ENCODE results near the gene PIK3R5. TPM values are rescaled to one million over a fixed set of nuclear protein-coding genes. Genes with fewer than 3 reads are reported as not detected.

The PIK3R5 gene
- total RNA-seq, 2 donors from 2014 or later: 30.7 to 42.9 TPM

- ATAC-seq (ENCODE audit: insufficient number of reproducible peaks, low FRiP score, low read depth) (no peak), DNase-seq (ENCODE audit: low spot score) (no peak)
- Histone ChIP-seq H3K27me3 (replicated peaks; ENCODE audit: insufficient read depth) (no peaks in the 10 kb centered on the region), H3K9me3 (no peaks in the 10 kb centered on the region), H3K4me3 (no peak overlapping the region), H3K27ac (no peak overlapping the region), H3K4me1 (ENCODE audit: control insufficient read depth in 1 of 2, low read depth in 2 of 2) (no peaks in the 10 kb centered on the region), H3K36me3 (no peaks in the 10 kb centered on the region)
- no peak for TF ChIP-seq CTCF (IDR thresholded peaks at IDR 0.05)
These were observed 87.5 kb downstream of the PIK3R5 start for GRCh38 chr17:8877984-8878383.

DNA sequence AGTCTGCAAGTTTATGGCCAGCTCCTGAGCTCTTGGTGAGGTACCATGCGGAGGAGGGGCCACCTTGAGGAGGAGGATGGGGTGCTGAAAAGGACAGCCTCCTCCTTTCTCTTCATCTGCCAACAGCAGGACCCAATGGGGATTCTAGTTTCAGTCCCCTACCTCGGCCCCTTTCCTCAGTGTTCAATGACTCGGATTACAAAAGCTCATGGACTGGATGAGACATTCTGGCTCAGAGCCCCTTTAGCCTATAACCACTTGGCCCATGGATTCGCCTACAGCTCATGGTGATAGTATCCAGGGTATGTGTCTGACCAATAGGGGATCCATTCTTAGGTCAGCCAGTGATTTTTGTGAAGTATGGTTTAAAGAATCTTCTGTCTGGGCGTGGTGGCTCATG, 89.5 kb downstream of the PIK3R5 start:
- DNase-seq (ENCODE audit: low spot score) (no peak), ATAC-seq (ENCODE audit: insufficient number of reproducible peaks, low FRiP score, low read depth) (no peak)
- H3K4me3 ChIP-seq: no peak overlapping the region
- H3K27me3 ChIP-seq (replicated peaks; ENCODE audit: insufficient read depth): no peaks in the 10 kb centered on the region
- H3K27ac ChIP-seq: no peak overlapping the region
- no peak for TF ChIP-seq CTCF (IDR thresholded peaks at IDR 0.05)
- no peaks in the 10 kb centered on the region for H3K36me3 ChIP-seq
- no peaks in the 10 kb centered on the region for H3K4me1 ChIP-seq (ENCODE audit: control insufficient read depth in 1 of 2, low read depth in 2 of 2)
- no peaks in the 10 kb centered on the region for H3K9me3 ChIP-seq

- no peak overlapping the region for H3K27ac ChIP-seq
- H3K4me3 ChIP-seq: no peak overlapping the region
- DNase-seq (ENCODE audit: low spot score) (no peak), ATAC-seq (ENCODE audit: insufficient number of reproducible peaks, low FRiP score, low read depth) (no peak)
- H3K36me3 ChIP-seq: no peaks in the 10 kb centered on the region
- no peaks in the 10 kb centered on the region for H3K9me3 ChIP-seq
- H3K27me3 ChIP-seq (replicated peaks; ENCODE audit: insufficient read depth): no peaks in the 10 kb centered on the region
- TF ChIP-seq CTCF (IDR thresholded peaks at IDR 0.05): no peak
- H3K4me1 ChIP-seq (ENCODE audit: control insufficient read depth in 1 of 2, low read depth in 2 of 2): no peaks in the 10 kb centered on the region
These were observed 90.1 kb downstream of the PIK3R5 start for GRCh38 chr17:8875436-8875835.

GRCh38 chr17:8873801-8874715, 91.4 kb downstream of the PIK3R5 start:
- no peak for TF ChIP-seq CTCF (IDR thresholded peaks at IDR 0.05)
- ATAC-seq (ENCODE audit: insufficient number of reproducible peaks, low FRiP score, low read depth): no peak
- H3K36me3 ChIP-seq: no peaks in the 10 kb centered on the region
- no peak overlapping the region for H3K27ac ChIP-seq
- no peak overlapping the region for H3K4me3 ChIP-seq
- DNase-seq (ENCODE audit: low spot score): no peak
- H3K27me3 ChIP-seq (replicated peaks; ENCODE audit: insufficient read depth): no peaks in the 10 kb centered on the region
- no peaks in the 10 kb centered on the region for H3K9me3 ChIP-seq
- no peaks in the 10 kb centered on the region for H3K4me1 ChIP-seq (ENCODE audit: control insufficient read depth in 1 of 2, low read depth in 2 of 2)

DNA sequence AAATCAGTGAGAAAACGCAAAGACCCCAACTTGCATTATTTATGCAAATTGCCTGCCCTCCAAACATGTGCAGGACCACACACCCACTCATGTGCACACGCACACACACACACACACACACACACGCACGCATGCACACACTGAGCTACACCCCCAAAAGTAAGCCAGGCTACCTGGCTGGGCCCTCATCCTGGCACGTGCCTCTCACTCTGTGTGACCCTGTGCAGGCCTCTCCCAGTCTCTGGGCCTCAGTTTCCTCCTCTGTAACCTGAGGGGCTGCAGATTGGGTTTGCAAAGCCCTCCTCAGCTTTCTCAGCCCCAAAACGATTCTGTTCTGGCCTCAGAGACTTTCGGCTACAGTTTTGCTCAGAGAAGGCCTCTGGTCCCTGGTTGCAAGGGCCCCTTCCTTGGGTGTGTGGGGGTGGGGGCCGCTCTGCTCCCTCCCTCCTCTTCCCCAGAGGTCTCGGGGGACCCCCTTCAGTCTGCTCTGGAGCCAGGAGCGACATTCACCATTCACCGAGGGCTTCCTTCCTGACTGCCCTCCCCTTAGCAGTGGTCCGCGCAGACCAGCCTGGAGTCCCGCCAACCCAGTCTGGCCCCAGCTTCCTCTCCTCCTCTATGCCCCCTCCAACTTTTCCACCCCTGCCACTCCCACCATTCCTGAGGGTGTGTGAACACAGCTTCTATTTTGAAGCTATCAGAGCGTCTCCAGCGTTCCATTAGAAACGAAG, 92.6 kb downstream of the PIK3R5 start:
- Histone ChIP-seq H3K27ac (no peak overlapping the region), H3K9me3 (no peaks in the 10 kb centered on the region), H3K36me3 (no peaks in the 10 kb centered on the region), H3K4me3 (no peak overlapping the region), H3K27me3 (replicated peaks; ENCODE audit: insufficient read depth) (no peaks in the 10 kb centered on the region), H3K4me1 (ENCODE audit: control insufficient read depth in 1 of 2, low read depth in 2 of 2) (no peaks in the 10 kb centered on the region)
- ATAC-seq (ENCODE audit: insufficient number of reproducible peaks, low FRiP score, low read depth) (no peak), DNase-seq (ENCODE audit: low spot score) (no peak)
- TF ChIP-seq CTCF (IDR thresholded peaks at IDR 0.05): no peak
